Body of pancreas (tissue), 4 donors: ENCODE data around the gene SPDYE16.
"Not testable (repeated sequence)": the region's sequence is repeated elsewhere in the genome, so short reads cannot be mapped to it uniquely, and the experiment has no call there.

Experiments
- POLR2A ChIP-seq, 3 donors: fragments of 450-650 bp; IDR thresholded peaks; one replicate each; pipeline ENCODE4 v1.6.1; 2016; ENCODE audit warnings: antibody characterized with exemption in 3 of 3, mild to moderate bottlenecking in 2 of 3
- TF ChIP-seq, protein P1 (sequence below), 7 experiments: fragments of 450-650 bp in 4 of 7; fragments of 200-600 bp in 3 of 7; sonication (generic) in 3 of 7; IDR thresholded peaks; one replicate each; pipeline ENCODE4 v1.5.1; 2016 to 2019; ENCODE audit warnings: antibody characterized with exemption in 7 of 7

DNA sequence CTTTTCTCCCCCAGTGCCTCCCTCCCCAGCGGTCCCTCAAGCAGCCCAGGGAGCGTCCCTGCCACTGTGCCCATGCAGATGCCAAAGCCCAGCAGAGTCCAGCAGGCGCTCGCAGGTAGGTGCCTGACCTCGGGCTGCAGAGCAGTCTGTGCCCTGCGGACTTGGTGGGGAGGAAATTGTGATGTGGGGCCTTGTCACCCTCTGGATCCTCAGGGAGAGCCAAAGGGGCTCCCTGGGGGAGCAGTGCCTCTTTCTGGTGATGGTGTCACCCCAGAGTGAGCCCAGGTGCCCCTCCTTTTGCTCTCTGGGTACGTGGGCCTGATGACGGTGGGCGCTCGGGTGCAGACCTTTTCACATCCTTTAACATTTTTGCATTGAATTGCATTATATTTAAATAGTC is 51.0 kb downstream of the SPDYE16 start:
- TF ChIP-seq, protein P1, sequence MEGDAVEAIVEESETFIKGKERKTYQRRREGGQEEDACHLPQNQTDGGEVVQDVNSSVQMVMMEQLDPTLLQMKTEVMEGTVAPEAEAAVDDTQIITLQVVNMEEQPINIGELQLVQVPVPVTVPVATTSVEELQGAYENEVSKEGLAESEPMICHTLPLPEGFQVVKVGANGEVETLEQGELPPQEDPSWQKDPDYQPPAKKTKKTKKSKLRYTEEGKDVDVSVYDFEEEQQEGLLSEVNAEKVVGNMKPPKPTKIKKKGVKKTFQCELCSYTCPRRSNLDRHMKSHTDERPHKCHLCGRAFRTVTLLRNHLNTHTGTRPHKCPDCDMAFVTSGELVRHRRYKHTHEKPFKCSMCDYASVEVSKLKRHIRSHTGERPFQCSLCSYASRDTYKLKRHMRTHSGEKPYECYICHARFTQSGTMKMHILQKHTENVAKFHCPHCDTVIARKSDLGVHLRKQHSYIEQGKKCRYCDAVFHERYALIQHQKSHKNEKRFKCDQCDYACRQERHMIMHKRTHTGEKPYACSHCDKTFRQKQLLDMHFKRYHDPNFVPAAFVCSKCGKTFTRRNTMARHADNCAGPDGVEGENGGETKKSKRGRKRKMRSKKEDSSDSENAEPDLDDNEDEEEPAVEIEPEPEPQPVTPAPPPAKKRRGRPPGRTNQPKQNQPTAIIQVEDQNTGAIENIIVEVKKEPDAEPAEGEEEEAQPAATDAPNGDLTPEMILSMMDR (IDR thresholded peaks at IDR 0.05) = not testable (repeated sequence)
- not testable (repeated sequence) for TF ChIP-seq POLR2A (IDR thresholded peaks at IDR 0.05)
